Loucy (cell line): ENCODE results near the gene RAD51B.

Experiments used
- EZH2phosphoT487 ChIP-seq: fragments of 200-600 bp; IDR thresholded peaks from 2 replicates; pipeline ENCODE4 v1.6.1; 2018; ENCODE audit warnings: antibody characterized with exemption, mild to moderate bottlenecking, moderate library complexity, borderline replicate concordance
- TF ChIP-seq, protein P1 (sequence below): fragments of 200-600 bp; sonication (generic); conservative IDR thresholded peaks from 2 replicates; pipeline ENCODE4 v1.5.1; 2014; ENCODE audit warnings: mild to moderate bottlenecking, antibody characterized with exemption, low read length

DNA sequence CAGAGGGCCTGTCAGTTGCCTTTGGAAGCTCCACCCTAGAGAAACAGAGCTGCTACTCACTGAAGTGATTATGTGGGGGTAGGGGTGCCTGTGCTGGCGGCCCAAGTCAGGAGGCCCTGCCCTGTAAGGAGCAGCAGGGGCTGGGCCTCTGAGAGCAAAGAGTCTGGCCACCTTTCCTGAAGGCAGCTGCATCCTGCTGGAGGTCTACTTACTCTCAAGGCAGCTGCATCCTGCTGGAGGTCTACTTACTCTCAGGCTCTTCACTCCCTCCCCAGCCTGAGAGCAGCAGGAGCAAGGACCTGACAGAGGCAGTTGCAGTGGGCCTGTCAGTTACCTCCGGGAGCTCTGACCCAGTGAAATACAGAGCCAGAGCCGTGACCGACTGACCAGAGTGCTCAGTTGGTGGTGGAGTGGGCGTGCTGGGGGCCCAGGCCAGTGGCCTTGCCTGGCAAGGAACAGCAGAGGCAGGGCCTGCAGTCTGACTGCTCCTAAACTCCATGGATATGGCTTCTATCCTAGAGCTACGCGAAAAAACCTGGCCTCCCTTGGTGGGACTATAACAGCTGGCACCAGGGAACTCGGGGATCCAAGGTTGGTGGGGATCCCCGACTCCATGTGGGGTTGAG lies 32.3 kb downstream of the RAD51B start:
- TF ChIP-seq, protein P1, sequence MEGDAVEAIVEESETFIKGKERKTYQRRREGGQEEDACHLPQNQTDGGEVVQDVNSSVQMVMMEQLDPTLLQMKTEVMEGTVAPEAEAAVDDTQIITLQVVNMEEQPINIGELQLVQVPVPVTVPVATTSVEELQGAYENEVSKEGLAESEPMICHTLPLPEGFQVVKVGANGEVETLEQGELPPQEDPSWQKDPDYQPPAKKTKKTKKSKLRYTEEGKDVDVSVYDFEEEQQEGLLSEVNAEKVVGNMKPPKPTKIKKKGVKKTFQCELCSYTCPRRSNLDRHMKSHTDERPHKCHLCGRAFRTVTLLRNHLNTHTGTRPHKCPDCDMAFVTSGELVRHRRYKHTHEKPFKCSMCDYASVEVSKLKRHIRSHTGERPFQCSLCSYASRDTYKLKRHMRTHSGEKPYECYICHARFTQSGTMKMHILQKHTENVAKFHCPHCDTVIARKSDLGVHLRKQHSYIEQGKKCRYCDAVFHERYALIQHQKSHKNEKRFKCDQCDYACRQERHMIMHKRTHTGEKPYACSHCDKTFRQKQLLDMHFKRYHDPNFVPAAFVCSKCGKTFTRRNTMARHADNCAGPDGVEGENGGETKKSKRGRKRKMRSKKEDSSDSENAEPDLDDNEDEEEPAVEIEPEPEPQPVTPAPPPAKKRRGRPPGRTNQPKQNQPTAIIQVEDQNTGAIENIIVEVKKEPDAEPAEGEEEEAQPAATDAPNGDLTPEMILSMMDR, result no peak
- no peak for TF ChIP-seq EZH2phosphoT487
